ENCODE data around the gene CST1.
"Not testable (repeated sequence)": the region's sequence is repeated elsewhere in the genome, so short reads cannot be mapped to it uniquely, and the experiment has no call there.

CST1 gene

GRCh38 chr20:23750786-23751185 is at the start of gene CST1:
CST1 (minus strand) TSS chr20:23750935; CDS start chr20:23750866, 69 bp downstream.
- not testable (repeated sequence) for DNase-seq (ENCODE audit: low read depth)

- not testable (repeated sequence) for DNase-seq (ENCODE audit: low read depth)
Observed at GRCh38 chr20:23799216-23799847, 48.6 kb upstream of the CST1 start.

DNA sequence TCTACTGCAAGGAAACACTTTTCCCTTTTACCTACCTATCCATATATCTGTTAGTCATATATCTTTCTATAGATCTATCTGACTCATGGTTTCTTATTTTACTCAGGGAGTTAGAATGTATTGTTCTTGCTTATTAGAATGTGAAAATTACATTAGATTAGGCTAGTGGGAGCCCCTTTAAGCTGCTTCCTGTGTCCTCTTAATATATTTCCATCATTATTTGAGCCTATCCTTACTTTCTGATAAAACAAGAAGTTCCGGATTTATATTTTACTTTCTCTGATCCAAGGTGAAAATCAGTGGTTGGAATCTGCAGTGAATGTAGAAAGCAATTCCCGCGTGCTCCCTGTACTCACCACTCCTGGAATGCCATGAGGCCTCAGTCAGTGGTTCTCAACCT is 44.8 kb upstream of the CST1 start:
- no peak for DNase-seq (ENCODE audit: low read depth)

DNA sequence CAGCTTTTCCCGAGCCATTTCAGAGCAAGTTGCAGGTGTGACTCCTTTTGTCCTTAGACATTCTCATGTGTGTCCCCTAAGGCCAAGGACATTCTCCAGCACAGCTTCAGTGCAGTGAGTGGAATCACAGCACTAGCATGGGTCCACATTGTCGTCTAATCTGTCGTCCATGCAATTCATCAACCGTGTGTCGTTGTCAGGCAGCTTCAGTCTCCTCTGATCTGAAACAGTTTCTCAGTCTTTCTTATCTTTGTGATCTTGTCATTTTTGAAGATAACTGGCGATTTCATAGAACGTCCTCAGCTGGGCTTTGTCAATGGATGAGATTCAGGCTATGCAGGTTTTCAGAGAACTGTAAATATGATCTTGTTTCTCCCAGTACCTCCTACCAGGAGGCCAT is 44.1 kb upstream of the CST1 start:
- DNase-seq (ENCODE audit: low read depth), result no peak

GRCh38 chr20:23794065-23794464 is 43.3 kb upstream of the CST1 start:
- no peak for DNase-seq (ENCODE audit: low read depth)

GRCh38 chr20:23783447-23783846 is 32.7 kb upstream of the CST1 start:
- no peak for DNase-seq (ENCODE audit: low read depth)

- DNase-seq (ENCODE audit: low read depth), result no peak
Observed at GRCh38 chr20:23782366-23782983, 31.7 kb upstream of the CST1 start.

DNA sequence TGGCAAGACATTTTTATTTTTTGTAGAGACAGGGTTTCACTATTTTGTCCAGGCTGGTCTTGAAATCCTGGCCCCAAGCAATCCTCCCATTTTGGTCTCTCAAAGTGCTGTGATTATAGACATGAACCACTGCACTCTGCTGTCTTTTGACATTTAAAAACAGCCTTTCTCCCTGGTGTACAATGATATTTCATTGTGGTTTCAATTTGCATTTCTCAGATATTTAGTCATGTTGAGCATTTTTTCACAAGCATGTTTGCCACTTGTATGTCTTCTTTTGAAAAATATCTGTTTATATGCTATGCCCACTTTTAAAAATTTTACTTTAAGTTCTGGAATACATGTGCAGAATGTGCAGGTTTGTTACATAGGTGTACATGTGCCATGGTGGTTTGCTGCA is 27.9 kb upstream of the CST1 start:
- DNase-seq (ENCODE audit: low read depth), result not testable (repeated sequence)

DNA sequence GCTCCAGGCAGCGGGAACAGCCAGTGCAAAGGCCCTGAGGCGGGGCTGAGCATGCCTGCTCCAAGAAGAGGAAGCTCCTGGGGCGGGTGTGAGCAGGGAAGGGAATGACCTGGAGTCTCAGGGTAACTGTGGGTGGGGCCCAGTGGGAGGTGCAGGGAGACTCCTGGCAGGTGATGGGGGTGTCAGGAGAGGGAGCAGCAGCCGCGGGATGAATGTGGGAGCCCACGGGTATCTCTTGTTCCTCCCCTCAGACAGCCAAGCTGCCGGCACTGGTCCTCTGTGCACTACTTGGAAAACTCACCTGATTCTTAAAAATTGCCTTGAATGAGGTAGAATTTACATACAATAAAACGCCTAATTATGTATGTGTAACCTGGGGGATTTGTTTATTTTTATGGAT is 26.6 kb upstream of the CST1 start:
- DNase-seq (ENCODE audit: low read depth), result not testable (repeated sequence)

- no peak for DNase-seq (ENCODE audit: low read depth)
Observed at GRCh38 chr20:23776067-23776771, 25.5 kb upstream of the CST1 start.

DNA sequence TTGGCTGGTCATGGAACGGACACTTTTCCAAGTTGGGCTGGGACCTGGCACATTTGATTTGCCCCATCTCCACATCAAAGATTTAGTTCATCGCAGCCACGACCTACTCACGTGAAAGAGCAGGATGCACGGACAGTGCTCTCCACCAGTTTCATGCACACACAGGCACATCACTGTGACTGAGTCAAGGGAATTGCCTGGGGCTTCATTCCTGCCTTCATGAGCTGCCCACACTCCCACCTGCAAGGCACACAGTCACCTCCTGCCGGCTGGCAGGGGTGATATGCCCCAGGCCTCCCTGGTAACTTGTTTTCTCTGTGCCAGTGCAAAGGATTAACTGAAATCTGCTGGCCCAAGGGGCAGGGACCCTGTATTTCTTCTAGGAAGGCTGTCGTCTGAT is 23.3 kb upstream of the CST1 start:
- no peak for DNase-seq (ENCODE audit: low read depth)

GRCh38 chr20:23773579-23773978 is 22.8 kb upstream of the CST1 start:
- no peak for DNase-seq (ENCODE audit: low read depth)

DNA sequence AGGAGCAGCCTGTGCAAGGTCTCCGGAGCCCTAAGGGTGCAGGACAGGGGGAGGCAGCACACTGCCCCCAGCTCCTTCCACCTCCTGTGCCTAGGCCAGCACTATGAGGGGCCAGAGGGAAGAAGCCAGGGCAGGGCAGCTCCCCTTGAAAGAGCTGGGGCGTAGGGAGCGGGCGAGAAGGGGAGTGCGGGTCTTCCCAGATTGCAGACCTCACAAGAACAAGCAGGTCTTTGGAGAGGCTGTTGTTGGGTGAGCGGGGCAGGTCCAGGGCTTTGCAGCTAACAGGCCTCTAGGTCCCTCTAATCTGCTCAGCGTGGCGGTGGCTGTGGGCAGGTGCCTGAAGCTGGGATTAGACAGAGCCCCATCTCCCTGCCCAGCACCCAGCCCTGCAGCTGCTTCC is 22.4 kb upstream of the CST1 start:
- no peak for DNase-seq (ENCODE audit: low read depth)

- DNase-seq (ENCODE audit: low read depth), result no peak
Observed at GRCh38 chr20:23772074-23772473, 21.3 kb upstream of the CST1 start.

DNA sequence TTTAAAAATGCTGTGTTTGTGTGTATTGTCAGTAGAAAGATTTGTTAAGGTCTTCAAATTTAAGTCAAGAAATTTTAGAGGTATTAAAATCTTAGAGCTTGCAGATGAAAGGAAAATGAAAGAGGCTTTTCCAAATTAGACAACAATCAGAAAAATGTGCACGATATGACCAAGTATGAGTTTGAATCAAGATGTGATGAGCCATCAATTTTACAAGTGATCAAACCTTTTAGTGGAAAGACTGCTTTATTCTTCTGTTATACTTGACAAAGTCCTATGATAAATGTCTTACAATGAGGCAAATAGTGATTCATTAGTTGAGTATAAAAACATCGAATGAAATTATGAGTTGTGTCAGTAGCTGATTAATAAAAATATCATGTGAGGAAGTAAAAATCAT is 19.6 kb upstream of the CST1 start:
- DNase-seq (ENCODE audit: low read depth), result no peak

GRCh38 chr20:23768520-23768919 is 17.8 kb upstream of the CST1 start:
- not testable (repeated sequence) for DNase-seq (ENCODE audit: low read depth)

DNA sequence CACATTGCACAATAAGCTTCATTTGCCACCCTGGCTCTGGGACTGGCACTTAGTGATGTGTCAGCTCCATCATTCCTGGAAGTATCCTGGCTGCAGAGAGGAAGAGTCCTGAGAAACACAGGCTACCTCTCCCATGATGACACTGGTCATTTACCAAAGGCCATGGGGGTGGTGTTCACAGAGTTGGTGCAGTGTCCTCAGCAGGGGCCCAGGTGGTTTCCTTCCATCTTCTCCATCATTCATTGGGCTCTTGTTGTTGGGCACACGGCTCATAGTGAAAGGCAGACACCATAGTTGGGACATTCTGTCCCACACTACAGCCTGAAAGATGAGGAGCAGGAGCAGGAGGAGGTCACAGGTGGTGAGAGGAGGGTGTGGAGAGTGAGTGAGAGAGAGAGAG is 15.8 kb upstream of the CST1 start:
- DNase-seq (ENCODE audit: low read depth), result no peak

- no peak for DNase-seq (ENCODE audit: low read depth)
Observed at GRCh38 chr20:23765578-23765977, 14.8 kb upstream of the CST1 start.

- not testable (repeated sequence) for DNase-seq (ENCODE audit: low read depth)
Observed at GRCh38 chr20:23764630-23765029, 13.9 kb upstream of the CST1 start.

GRCh38 chr20:23763345-23763744 is 12.6 kb upstream of the CST1 start:
- DNase-seq (ENCODE audit: low read depth), result no peak

- DNase-seq (ENCODE audit: low read depth), result no peak
Observed at GRCh38 chr20:23759306-23759940, 8.7 kb upstream of the CST1 start.

GRCh38 chr20:23756792-23757191 is 6.1 kb upstream of the CST1 start:
- DNase-seq (ENCODE audit: low read depth), result not testable (repeated sequence)

DNA sequence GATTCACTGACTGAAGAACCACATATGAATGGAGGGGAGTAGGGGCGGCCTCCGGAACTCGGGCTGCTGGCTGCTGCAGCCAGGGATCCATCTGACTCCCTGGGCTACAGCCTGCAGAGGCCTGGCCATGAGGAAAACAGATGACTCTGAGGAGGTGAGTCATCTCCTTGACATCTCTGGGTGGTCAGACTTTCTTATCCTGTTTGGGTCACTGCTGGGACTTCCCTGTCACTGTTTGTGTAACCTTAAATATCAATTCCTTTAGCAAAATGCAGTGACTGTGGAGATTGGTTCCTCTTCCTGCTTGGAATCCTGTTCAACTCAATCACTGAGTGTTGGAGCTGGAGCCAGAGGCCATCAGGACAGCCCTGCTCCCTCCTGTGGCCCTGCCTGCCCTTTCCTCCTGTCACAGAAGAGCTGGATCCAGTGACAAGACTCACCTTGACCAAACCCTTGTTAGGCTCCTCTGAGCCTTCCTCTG is 4.4 kb upstream of the CST1 start:
- DNase-seq (ENCODE audit: low read depth), result peak; percentile 8

Measured in HS-5 (cell line).